ENCODE data around the gene TMEM202.

The TMEM202 gene, protein sequence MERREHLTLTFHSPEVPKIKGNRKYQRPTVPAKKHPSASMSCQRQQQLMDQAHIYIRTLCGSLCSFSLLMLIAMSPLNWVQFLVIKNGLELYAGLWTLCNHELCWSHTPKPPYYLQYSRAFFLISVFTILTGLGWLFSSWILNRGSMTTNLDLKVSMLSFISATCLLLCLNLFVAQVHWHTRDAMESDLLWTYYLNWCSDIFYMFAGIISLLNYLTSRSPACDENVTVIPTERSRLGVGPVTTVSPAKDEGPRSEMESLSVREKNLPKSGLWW
- long read RNA-seq = 0 reads

DNA sequence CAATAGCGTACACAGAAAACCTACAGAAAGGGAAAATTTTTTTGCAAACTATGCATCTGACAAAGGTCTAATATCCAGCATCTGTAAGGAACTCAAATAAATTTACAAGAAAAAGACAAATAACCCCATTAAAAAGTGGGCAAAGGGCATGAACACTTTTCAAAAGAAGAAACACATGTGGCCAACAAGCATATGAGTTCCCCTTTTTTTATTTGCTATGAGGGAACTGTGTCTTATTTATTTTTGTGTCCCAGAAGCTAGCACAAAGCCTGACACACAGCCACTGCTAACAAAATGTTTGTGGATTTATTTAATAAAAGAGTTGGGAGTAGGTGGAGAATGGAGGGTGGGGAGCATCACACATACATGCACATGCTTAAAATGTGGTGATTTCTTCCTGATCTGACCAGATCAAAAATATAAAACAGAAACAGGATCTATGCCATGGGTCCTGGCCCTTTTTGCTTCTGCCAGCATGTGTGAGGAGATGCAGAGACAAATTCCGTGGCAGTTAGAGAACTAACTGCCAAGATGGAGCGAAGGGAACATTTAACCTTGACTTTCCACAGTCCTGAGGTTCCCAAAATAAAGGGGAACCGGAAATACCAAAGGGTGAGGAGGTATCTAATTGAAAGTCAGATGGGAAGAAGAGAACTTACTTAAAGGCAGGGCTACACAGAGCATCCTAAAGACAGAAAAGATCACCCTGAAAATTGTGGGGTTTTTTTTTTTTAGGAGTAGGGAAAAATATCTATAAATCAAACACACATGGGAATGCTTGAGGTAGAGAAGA lies at the start of gene TMEM202:
Gene TMEM202, plus strand, starts transcription at position 510 of the 793 bp plus-strand sequence. Its CDS starts 22 bp downstream, at position 532.
- no peaks in the 10 kb centered on the region for H3K27me3 ChIP-seq (ENCODE audit: insufficient read depth, poor library complexity, severe bottlenecking)
- TF ChIP-seq, protein P1, sequence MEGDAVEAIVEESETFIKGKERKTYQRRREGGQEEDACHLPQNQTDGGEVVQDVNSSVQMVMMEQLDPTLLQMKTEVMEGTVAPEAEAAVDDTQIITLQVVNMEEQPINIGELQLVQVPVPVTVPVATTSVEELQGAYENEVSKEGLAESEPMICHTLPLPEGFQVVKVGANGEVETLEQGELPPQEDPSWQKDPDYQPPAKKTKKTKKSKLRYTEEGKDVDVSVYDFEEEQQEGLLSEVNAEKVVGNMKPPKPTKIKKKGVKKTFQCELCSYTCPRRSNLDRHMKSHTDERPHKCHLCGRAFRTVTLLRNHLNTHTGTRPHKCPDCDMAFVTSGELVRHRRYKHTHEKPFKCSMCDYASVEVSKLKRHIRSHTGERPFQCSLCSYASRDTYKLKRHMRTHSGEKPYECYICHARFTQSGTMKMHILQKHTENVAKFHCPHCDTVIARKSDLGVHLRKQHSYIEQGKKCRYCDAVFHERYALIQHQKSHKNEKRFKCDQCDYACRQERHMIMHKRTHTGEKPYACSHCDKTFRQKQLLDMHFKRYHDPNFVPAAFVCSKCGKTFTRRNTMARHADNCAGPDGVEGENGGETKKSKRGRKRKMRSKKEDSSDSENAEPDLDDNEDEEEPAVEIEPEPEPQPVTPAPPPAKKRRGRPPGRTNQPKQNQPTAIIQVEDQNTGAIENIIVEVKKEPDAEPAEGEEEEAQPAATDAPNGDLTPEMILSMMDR (IDR thresholded peaks at IDR 0.05; ENCODE audit: insufficient read depth, low read length) = no peak
- TF ChIP-seq, protein P2, sequence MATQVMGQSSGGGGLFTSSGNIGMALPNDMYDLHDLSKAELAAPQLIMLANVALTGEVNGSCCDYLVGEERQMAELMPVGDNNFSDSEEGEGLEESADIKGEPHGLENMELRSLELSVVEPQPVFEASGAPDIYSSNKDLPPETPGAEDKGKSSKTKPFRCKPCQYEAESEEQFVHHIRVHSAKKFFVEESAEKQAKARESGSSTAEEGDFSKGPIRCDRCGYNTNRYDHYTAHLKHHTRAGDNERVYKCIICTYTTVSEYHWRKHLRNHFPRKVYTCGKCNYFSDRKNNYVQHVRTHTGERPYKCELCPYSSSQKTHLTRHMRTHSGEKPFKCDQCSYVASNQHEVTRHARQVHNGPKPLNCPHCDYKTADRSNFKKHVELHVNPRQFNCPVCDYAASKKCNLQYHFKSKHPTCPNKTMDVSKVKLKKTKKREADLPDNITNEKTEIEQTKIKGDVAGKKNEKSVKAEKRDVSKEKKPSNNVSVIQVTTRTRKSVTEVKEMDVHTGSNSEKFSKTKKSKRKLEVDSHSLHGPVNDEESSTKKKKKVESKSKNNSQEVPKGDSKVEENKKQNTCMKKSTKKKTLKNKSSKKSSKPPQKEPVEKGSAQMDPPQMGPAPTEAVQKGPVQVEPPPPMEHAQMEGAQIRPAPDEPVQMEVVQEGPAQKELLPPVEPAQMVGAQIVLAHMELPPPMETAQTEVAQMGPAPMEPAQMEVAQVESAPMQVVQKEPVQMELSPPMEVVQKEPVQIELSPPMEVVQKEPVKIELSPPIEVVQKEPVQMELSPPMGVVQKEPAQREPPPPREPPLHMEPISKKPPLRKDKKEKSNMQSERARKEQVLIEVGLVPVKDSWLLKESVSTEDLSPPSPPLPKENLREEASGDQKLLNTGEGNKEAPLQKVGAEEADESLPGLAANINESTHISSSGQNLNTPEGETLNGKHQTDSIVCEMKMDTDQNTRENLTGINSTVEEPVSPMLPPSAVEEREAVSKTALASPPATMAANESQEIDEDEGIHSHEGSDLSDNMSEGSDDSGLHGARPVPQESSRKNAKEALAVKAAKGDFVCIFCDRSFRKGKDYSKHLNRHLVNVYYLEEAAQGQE (IDR thresholded peaks at IDR 0.05; ENCODE audit: insufficient replicate concordance, low read depth) = no peak
- TF ChIP-seq GABPA (IDR thresholded peaks at IDR 0.05; ENCODE audit: low read depth) (peak; percentile 54), SPI1 (IDR thresholded peaks at IDR 0.05; ENCODE audit: borderline replicate concordance, low read depth) (peak; percentile 93), POLR2AphosphoS5 (IDR thresholded peaks at IDR 0.05; ENCODE audit: low read depth) (0 out of 2 replicates have a peak, but pooled peaks have one; percentile 30)
- H3K27ac ChIP-seq (replicated peaks) = peak within 1 kb of the TSS; percentile 74
- DNase-seq (ENCODE audit: low read depth in 1 of 2, low spot score in 1 of 2) = peak in 1 of 2 experiments; percentile 38
- H3K4me3 ChIP-seq (replicated peaks; ENCODE audit: insufficient read depth, low read length) = no peak within 1 kb of the TSS

DNA sequence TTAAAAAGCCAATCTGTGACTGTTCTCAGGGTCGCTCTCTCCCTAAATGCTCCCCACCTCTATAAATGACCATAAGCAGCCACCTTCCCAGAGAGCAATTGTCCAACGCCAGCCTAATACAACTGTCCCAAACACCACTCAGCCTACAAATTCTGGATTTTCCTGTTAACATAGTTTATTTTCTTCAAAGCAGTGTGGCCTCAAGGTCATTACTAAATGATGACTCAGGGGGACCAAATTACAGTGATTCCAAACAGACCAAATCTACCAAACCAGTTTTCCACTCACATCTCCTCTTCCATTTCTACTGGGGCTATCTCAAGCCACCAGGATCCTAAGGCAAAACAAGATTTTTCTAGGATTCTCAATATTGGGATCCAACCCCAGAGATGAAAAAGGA lies 44.8 kb upstream of the TMEM202 start:
- Histone ChIP-seq H3K4me3 (replicated peaks; ENCODE audit: insufficient read depth, low read length) (no peak overlapping the region), H3K27me3 (ENCODE audit: insufficient read depth, poor library complexity, severe bottlenecking) (no peaks in the 10 kb centered on the region), H3K27ac (replicated peaks) (no peak overlapping the region)
- no peak for DNase-seq (ENCODE audit: low read depth in 1 of 2, low spot score in 1 of 2)
- TF ChIP-seq POLR2AphosphoS5 (IDR thresholded peaks at IDR 0.05; ENCODE audit: low read depth) = no peak
- TF ChIP-seq, protein P2 (IDR thresholded peaks at IDR 0.05; ENCODE audit: insufficient replicate concordance, low read depth) = no peak

DNA sequence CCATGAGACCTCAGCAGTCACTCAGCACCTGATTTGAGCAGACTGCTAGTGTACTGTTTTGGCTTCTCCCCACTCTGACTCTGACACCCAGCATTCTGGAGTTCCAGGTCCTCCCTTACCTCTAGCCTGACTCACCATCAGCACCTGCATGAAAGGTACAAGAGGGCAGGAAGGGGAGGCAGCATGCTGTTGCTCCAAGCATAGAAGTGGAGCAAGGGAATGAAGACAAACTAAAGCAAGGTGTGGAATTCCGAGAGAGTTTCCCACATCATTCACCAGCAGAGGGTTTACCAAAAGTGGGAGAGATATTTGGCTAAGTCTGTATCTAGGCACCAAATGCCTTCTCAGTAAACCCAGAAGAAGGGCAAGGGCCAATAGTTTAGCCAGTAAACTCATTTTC lies 43.6 kb upstream of the TMEM202 start:
- H3K27ac ChIP-seq (replicated peaks) = no peak overlapping the region
- H3K27me3 ChIP-seq (ENCODE audit: insufficient read depth, poor library complexity, severe bottlenecking) = no peaks in the 10 kb centered on the region
- no peak for DNase-seq (ENCODE audit: low read depth in 1 of 2, low spot score in 1 of 2)
- TF ChIP-seq, protein P2 (IDR thresholded peaks at IDR 0.05; ENCODE audit: insufficient replicate concordance, low read depth) = no peak
- TF ChIP-seq, protein P1 (IDR thresholded peaks at IDR 0.05; ENCODE audit: insufficient read depth, low read length) = no peak
- TF ChIP-seq GABPA (IDR thresholded peaks at IDR 0.05; ENCODE audit: low read depth) (no peak), SPI1 (IDR thresholded peaks at IDR 0.05; ENCODE audit: borderline replicate concordance, low read depth) (no peak), POLR2AphosphoS5 (IDR thresholded peaks at IDR 0.05; ENCODE audit: low read depth) (no peak)
- H3K4me3 ChIP-seq (replicated peaks; ENCODE audit: insufficient read depth, low read length) = no peak overlapping the region
